Loucy (cell line): Measurements from ENCODE around the gene P2RY8.

Experiments used
- H2AFZ ChIP-seq: fragments of 200-600 bp; sonication (generic); 2 replicates; pipeline ENCODE4 v1.6.0; 2016; ENCODE audit warnings: antibody characterized with exemption, mild to moderate bottlenecking, low read length, moderate library complexity
- H3F3A ChIP-seq: fragments of 200-600 bp; 2 replicates; pipeline ENCODE4 v1.6.0; 2016; ENCODE audit warnings: antibody characterized with exemption, low read depth, mild to moderate bottlenecking
- H3K27me3 ChIP-seq: fragments of 200-600 bp; sonication (generic); 2 replicates; pipeline ENCODE4 v1.6.1; 2014; ENCODE audit warnings: low read length, mild to moderate bottlenecking; ENCODE audit not compliant: insufficient read depth, poor library complexity, severe bottlenecking
- H3K36me3 ChIP-seq: fragments of 200-600 bp; sonication (generic); 2 replicates; pipeline ENCODE4 v1.6.1; 2016; ENCODE audit warnings: low read length; ENCODE audit not compliant: insufficient read depth
- H3K4me1 ChIP-seq: fragments of 200-600 bp; sonication (generic); 2 replicates; pipeline ENCODE4 v1.5.1; 2014; ENCODE audit warnings: low read length, mild to moderate bottlenecking; ENCODE audit not compliant: insufficient read depth, poor library complexity, severe bottlenecking
- H3K4me2 ChIP-seq: fragments of 200-600 bp; sonication (generic); 2 replicates; pipeline ENCODE4 v1.6.0; 2014; ENCODE audit warnings: antibody characterized with exemption, low read length, low read depth, mild to moderate bottlenecking; ENCODE audit not compliant: poor library complexity, severe bottlenecking
- H3K4me3 ChIP-seq: fragments of 200-600 bp; sonication (generic); 2 replicates; pipeline ENCODE4 v1.5.1; 2014; ENCODE audit warnings: low read length, mild to moderate bottlenecking, mixed read lengths; ENCODE audit not compliant: poor library complexity, severe bottlenecking
- H3K79me2 ChIP-seq: fragments of 200-600 bp; sonication (generic); 2 replicates; pipeline ENCODE4 v1.6.1; 2014; ENCODE audit warnings: low read length; ENCODE audit not compliant: insufficient read depth
- H3K9ac ChIP-seq: fragments of 200-600 bp; sonication (generic); 2 replicates; pipeline ENCODE4 v1.6.0; 2014; ENCODE audit warnings: mild to moderate bottlenecking, low read depth, low read length, moderate library complexity; ENCODE audit not compliant: poor library complexity, severe bottlenecking
- H3K9me2 ChIP-seq: fragments of 200-600 bp; sonication (generic); replicated peaks from 2 replicates; pipeline ENCODE4 v1.6.1; 2016; ENCODE audit warnings: low read depth, low read length, mixed read lengths
- H3K9me3 ChIP-seq: fragments of 200-600 bp; sonication (generic); 2 replicates; pipeline ENCODE4 v1.6.1; 2014; ENCODE audit warnings: mild to moderate bottlenecking, antibody characterized with exemption, low read length, low read depth; ENCODE audit not compliant: insufficient read depth
- H4K20me1 ChIP-seq: fragments of 200-600 bp; sonication (generic); 2 replicates; pipeline ENCODE4 v1.6.0; 2014; ENCODE audit warnings: antibody characterized with exemption, low read length, mild to moderate bottlenecking; ENCODE audit not compliant: insufficient read depth, poor library complexity, severe bottlenecking
- CTCF ChIP-seq: fragments of 200-600 bp; sonication (generic); conservative IDR thresholded peaks from 2 replicates; pipeline ENCODE4 v1.5.1; 2014; ENCODE audit warnings: mild to moderate bottlenecking, antibody characterized with exemption, low read length
- EZH2phosphoT487 ChIP-seq: fragments of 200-600 bp; IDR thresholded peaks from 2 replicates; pipeline ENCODE4 v1.6.1; 2018; ENCODE audit warnings: antibody characterized with exemption, mild to moderate bottlenecking, moderate library complexity, borderline replicate concordance

Gene P2RY8

GRCh38 chrX:1527457-1527856 is 9.5 kb downstream of the P2RY8 start:
- peaks cover 10% of the 10 kb centered on the region; the same call in 1 of the 2 replicates for H3K36me3 ChIP-seq
- no peak overlapping the region for H2AFZ ChIP-seq
- peaks cover 13% of the 10 kb centered on the region for H3K4me1 ChIP-seq
- H3K9me3 ChIP-seq = no peaks in the 10 kb centered on the region
- no peaks in the 10 kb centered on the region for H3K27me3 ChIP-seq
- H3K9ac ChIP-seq = no peak overlapping the region
- peak overlapping the region; percentile 60 for H3K4me2 ChIP-seq
- H3F3A ChIP-seq = no peaks in the 10 kb centered on the region
- H3K79me2 ChIP-seq = peaks cover 93% of the 10 kb centered on the region
- TF ChIP-seq EZH2phosphoT487 = no peak
- TF ChIP-seq CTCF = no peak
- no peak overlapping the region for H3K4me3 ChIP-seq
- peaks cover 74% of the 10 kb centered on the region for H4K20me1 ChIP-seq
- H3K9me2 ChIP-seq = no peaks in the 10 kb centered on the region

DNA sequence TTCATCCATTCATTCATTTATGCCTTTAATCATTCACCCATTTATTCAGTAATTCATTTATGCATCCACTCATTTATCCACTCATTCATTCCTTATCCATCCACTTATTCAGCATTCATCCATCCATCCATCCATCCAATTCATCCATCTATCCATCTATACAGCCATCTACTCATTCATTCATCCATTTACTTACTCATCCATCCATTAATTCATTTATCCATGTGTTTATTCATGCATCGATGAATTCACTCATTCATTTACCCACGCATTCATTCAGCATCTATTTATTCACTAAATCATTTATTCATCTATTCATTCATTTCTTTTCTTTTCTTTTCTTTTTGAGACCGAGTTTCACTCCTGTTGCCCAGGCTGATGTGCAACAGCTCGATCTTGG is 10.4 kb downstream of the P2RY8 start:
- Histone ChIP-seq H4K20me1 (peaks cover 70% of the 10 kb centered on the region), H2AFZ (no peak overlapping the region), H3K4me1 (peaks cover 13% of the 10 kb centered on the region), H3K79me2 (peaks cover 91% of the 10 kb centered on the region), H3K4me2 (peak overlapping the region; percentile 22), H3K9ac (no peak overlapping the region), H3K4me3 (no peak overlapping the region), H3F3A (no peaks in the 10 kb centered on the region), H3K27me3 (no peaks in the 10 kb centered on the region), H3K36me3 (peaks cover 10% of the 10 kb centered on the region; the same call in 1 of the 2 replicates), H3K9me2 (no peaks in the 10 kb centered on the region), H3K9me3 (no peaks in the 10 kb centered on the region)
- no peak for TF ChIP-seq EZH2phosphoT487
- no peak for TF ChIP-seq CTCF

DNA sequence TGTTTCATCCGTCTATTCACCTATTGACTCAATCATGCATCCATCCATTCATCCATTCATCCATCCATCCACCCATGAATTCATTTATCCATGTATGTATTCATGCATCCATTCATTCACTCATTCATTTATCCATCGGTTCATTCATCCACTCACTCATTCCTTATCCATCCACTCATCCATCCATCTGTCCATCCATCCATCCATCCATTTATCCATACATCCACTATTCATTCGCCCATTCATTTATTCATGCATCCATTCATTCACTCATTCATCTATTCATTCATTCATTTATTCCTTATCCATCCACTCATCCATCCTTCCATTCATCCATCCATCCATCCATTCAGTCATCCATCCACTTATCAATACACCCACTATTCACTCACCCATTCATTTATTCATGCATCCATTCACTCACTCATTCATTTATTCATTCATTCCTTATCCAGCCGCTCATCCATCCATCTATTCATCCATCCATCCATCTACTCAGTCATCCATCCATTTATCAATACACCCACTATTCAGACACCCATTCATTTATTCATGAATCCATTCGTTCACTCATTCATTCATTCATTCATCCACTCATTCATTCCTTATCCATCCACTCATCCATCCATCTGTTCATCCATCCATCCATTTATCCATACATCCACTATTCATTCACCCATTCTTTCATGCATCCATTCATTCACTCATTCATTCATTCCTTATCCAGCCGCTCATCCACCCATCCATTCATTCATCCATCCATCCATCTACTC is 11.2 kb downstream of the P2RY8 start:
- Histone ChIP-seq H4K20me1 (peaks cover 69% of the 10 kb centered on the region), H3K27me3 (no peaks in the 10 kb centered on the region), H3K9ac (no peak overlapping the region), H2AFZ (no peak overlapping the region), H3K4me1 (peaks cover 8% of the 10 kb centered on the region), H3K4me3 (no peak overlapping the region), H3K79me2 (peaks cover 91% of the 10 kb centered on the region), H3K9me2 (no peaks in the 10 kb centered on the region), H3F3A (no peaks in the 10 kb centered on the region), H3K36me3 (peaks cover 10% of the 10 kb centered on the region; the same call in 1 of the 2 replicates), H3K4me2 (no peak overlapping the region), H3K9me3 (no peaks in the 10 kb centered on the region)
- TF ChIP-seq CTCF = no peak
- no peak for TF ChIP-seq EZH2phosphoT487
